ENCODE measurements around the gene CD4.
"Not testable (repeated sequence)": the region's sequence is repeated elsewhere in the genome, so short reads cannot be mapped to it uniquely, and the experiment has no call there.

Gene CD4

DNA sequence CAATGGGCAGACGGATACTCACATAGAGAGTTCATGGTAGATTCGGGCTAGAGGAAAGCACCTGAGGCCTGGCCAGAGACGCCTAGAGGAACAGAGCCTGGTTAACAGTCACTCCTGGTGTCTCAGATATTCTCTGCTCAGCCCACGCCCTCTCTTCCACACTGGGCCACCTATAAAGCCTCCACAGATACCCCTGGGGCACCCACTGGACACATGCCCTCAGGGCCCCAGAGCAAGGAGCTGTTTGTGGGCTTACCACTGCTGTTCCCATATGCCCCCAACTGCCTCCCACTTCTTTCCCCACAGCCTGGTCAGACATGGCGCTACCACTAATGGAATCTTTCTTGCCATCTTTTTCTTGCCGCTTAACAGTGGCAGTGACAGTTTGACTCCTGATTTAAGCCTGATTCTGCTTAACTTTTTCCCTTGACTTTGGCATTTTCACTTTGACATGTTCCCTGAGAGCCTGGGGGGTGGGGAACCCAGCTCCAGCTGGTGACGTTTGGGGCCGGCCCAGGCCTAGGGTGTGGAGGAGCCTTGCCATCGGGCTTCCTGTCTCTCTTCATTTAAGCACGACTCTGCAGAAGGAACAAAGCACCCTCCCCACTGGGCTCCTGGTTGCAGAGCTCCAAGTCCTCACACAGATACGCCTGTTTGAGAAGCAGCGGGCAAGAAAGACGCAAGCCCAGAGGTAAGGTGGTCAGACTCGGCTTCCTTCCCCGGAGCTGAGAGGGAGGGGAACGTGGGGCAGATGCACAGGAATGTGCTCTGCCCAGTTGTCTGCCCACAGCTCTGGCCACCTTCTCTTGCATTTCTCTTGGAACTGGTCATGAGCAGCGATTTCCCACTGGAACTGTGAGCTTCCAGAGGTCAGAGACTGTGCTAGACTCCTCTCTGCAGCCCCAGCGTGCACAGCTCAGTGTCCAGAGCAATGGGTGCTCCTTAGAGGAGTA, at the start of gene CD4:
CD4 (plus strand) TSS at position 557 of the 953 bp plus-strand sequence. CDS start 10,611 bp downstream, outside the sequence.
- DNase-seq = no peak

DNA sequence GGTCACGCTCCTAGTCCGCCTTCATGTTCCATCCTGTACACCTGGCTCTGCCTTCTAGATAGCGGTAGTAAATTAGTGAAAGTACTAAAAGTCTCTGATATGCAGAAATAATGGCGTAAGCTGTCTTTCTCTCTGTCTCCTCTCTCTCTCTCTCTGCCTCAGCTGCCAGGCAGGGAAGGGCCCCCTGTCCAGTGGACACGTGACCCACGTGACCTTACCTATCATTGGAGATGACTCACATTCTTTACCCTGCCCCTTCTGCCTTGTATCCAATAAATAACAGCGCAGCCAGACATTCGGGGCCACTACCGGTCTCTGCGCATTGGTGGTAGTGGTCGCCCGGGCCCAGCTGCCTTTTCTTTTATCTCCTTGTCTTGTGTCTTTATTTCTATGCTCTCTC, 47.2 kb upstream of the CD4 start:
- not testable (repeated sequence) for DNase-seq

DNA sequence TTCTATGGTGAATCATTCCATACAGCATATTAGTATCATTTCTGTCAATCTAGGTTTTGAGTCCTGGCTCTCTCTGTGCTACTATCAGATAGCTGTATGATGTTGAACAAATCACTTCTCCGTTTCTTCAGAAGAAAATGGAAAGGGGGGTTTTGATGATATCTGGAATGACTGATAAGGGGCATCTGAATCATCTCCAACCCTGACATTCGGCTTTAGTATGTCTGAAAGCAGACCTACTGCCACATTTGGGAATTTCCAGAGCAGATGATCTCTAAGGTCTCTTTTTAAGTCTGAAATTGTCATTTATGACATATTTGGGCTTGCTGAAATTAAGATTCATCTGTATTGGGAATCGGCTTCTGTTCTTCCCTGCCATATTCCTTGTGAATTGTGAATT, 46.5 kb upstream of the CD4 start:
- DNase-seq = no peak

DNA sequence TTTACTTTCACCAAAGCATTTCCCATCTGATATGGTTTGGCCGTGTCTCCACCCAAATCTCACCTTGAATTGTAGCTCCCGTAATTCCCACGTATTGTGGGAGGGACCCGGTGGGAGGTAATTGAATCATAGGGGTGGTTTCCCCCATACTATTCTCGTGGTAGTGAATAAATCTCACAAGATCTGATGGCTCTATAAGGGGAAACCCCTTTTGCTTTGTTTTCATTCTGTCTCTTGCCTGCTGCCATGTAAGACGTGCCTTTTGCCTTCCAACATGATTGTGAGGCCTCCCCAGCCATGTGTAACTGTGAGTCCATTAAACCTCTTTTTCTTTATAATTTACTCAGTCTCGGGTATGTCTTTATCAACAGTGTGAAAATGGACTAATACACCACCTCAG, 46.0 kb upstream of the CD4 start:
- not testable (repeated sequence) for DNase-seq

DNA sequence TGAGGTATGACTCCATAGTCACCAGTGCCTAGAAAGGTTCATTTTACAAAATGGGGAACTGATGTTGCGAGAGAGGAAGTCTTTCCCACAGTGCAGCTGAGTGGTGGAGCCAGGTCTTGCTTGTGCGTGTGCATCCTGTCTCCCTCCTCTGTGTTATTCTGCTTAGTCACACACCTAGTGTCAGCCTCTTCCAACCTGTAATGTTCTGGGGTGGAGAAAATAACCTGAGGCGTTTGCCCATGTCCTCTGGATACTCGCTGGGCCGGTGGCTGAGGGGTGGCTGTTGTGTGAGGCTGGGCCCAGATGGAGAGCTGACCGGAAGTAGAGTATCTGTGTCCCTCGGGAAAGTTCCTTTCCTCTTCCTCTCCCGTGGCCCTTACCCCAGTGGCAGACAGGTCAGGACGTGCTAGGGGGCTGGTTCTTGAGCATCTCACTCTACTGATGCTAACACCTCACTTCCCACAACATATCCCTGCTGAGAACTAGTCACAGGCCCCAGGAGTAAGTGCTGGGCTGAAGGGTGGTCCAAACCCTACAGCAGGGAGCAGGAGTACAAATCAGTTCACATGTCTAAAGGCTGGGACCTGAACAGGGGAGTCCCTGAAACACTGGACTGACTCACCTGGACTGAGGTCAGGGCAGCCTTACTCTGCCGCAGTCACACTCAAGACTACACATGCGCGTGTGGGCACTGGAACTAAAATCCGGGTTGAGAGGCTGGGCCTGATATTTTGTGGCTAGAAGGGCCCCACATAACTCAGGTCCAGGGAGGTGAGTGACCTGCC, 43.4 kb upstream of the CD4 start:
- DNase-seq = no peak

DNA sequence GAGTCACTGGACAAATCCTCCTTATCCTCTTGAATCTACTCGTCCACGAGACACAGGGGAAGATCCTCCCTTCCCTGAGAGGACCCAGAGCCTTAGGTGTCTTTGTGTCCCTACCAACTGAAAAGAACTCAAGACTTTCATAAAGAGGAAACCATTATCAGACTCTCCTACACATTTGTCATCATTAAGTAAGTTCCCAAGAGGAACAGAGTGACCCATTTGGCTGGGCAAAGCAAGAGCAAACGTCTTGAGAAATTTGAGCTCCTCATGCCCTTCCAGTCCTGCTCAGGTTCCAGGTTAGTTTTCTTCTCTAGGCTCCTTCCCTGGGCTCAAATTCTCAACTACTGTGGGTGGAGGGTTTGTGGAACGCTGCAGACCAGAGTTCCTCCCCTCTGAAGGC, 42.1 kb upstream of the CD4 start:
- DNase-seq = no peak

DNA sequence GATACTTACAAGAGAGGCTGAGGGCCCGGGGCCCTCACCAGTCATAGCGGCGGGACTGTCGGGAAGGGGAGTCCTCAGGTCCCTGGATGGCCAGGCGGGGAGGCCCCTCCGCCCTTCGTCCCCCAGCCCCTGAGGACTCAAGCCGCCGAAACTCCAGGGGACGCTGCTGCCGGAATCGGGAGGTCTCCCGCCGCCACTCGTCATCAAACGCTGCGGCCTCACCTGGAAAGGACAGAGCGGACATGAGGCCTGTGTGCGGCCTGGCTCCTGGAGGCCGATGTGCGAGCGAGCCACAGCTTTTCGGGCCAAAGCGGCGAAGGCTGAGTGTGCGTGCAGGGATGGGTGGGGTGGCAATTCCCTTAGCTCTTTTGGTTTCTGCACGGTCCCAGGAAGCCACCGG, 40.6 kb upstream of the CD4 start:
- no peak for DNase-seq

DNA sequence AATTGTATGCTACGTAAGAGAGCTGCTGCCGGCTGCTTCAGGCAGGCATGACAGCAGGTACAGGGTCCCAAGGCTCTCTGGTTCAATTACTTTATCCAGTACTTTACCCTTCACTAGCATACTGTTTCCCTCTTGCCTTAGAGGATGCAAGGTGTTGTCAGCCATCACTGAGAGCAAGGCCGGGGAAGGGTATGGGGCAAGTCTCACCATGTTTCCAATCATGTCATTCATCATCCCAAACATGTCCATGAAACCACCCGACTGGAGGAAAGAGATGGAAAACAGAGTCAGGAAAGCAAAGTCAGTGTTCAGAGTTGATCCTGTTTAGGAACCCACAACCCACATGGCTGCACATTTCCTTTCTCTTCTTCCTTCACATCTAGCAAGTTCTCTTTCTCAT, 38.8 kb upstream of the CD4 start:
- DNase-seq = no peak

DNA sequence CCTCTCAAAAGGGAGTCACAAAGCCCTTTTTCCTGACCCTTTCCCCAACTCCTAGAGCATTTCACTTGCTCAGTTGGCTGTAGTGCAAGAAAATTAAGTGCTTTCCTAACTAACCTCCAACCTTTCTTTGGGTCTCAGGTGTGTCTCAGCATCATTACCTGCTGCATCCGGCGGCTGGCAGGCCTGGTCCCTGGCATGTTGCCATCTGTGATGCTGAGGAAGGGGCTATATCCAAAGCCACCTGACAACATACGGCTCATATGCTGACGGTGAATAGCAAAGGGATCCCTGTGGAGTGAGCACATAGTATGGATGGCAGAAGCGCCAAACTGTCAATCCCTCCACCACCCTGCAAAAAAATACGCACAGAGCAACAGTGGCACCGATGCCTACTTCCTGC, 37.6 kb upstream of the CD4 start:
- DNase-seq = no peak

DNA sequence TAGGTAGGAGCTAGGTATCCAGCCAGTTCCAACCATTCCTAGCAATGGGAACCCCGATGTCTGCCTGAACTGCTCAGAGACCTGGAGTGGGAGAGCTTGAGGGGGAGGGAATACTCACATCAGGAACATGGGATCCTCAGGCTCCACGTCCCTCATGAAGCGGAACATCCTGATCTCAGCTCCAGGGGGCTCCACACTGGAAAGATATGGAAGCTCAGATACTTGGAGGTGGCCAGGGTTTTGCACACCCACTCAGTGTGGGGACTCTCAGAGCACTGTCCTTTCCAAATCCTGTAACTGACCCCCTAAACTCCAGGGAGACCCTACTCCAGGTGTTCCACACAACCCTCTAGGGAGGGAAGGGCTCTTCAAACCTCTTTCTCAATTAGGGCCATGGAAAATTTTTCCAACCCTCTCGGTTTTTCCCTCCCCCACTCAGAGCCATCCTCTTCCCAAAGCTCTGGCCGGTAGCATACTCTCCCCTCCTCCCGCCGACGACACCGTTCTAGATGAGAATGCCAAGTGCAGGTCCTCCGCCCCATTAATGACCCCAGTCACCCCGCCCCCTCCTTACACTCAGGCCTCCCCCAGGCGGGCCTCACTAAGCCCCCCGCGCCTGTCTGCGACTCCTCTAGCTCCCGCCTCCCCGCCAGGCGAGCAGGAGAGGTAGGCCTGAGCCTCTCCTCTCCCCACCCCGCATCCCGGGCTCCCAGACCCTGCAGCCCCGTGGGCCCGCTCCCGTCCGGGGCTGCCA, 37.0 kb upstream of the CD4 start:
- DNase-seq = no peak

- peak; percentile 91 for DNase-seq
Observed at GRCh38 chr12:6752921-6753771, 36.2 kb upstream of the CD4 start, which contains the start of gene MLF2. TSS of gene MLF2 (minus strand) at chr12:6753141. CDS start at chr12:6752334, 807 bp downstream.

GRCh38 chr12:6753772-6754356, 35.5 kb upstream of the CD4 start:
- DNase-seq = no peak

GRCh38 chr12:6754411-6754810, 34.9 kb upstream of the CD4 start:
- DNase-seq = no peak

- no peak for DNase-seq
Observed at GRCh38 chr12:6757028-6757690, 32.2 kb upstream of the CD4 start.

GRCh38 chr12:6758506-6759095, 30.7 kb upstream of the CD4 start:
- no peak for DNase-seq

DNA sequence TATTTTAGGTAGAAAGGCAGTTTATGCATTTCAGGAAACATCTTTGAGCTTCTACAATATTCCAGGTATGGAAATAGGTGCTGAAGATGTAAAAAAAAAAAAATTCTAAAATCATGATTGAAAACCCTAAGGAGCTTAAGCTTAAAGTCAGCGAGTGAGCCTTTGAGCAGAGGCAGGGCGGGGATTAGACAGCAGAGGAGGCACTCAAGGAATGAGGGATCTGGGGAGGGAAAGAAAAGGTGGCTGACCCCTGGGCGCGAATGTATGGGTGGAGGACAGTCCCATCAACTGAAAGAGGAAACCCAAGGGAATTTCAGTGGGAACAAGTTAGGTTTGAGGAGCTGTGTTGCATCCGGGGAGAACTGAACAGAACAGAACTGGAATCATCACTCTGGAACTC, 29.6 kb upstream of the CD4 start:
- no peak for DNase-seq

- no peak for DNase-seq
Observed at GRCh38 chr12:6763380-6763779, 25.9 kb upstream of the CD4 start.

- peak; percentile 99 for DNase-seq
Observed at GRCh38 chr12:6764011-6764828, 25.1 kb upstream of the CD4 start.

DNA sequence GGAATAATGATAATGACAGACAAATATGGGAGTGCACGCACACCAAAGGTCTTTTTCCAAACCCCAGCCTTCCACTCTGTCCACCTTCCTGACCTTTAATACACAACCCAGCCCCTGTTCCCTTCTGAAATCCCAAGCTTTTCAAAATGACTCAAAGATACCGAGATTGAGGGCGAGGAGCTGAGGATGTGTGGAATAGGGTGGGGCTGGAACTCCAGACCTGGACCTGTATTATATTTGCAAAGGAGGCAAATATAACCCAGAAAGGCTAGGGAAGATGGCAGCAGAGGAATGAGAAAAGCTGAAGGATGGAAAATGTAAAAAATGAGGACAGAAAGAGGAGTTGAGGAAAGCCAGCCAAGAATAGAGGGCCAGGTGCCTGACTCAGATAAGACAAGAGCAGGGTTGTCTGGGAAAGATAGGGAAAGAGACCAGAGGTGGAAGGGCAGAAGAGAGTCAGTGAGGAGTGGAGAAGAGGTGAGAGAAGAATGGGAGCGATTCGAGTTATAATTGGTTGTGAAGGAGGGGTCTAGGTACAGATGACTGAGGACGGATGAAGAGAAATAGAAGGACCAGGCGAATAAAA, 24.2 kb upstream of the CD4 start:
- DNase-seq = peak; percentile 13
